GM18517 (cell line): ENCODE measurements around the gene MRPL37.
"Not testable (repeated sequence)": the region's sequence is repeated elsewhere in the genome, so short reads cannot be mapped to it uniquely, and the experiment has no call there.

Experiments used
- ATAC-seq: cut with Tn5 transposase; IDR thresholded peaks from one replicate; pipeline ENCODE4 v1.9.1; 2021; ENCODE audit warnings: mild to moderate bottlenecking, moderate library complexity; ENCODE audit not compliant: unreplicated experiment

Gene MRPL37

DNA sequence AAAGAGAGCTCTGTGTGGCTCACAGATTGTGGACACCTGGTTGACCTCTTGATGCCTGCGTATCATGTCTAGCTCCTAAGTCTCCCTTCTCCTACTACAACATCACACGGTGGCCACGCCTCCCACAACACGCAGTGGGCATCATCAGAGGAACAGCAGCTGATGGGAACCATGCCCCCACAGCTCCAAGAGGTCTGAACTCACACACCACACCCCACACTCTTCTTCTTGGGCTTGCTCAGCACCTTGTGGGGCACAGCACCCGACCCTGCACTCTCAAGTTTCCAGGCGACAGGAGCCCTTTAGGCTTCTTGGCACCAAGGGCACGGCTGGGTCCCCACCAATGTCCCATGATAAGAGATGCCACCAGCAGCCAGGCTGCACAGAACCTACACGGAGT is 28.4 kb upstream of the MRPL37 start:
- ATAC-seq: no peak

- ATAC-seq: no peak
These were observed 27.1 kb upstream of the MRPL37 start for GRCh38 chr1:54172614-54173599.

GRCh38 chr1:54173681-54174080 is 26.3 kb upstream of the MRPL37 start:
- ATAC-seq: no peak

- ATAC-seq: no peak
These were observed 25.9 kb upstream of the MRPL37 start for GRCh38 chr1:54174106-54174505.

- ATAC-seq: no peak
These were observed 23.2 kb upstream of the MRPL37 start for GRCh38 chr1:54176621-54177327.

DNA sequence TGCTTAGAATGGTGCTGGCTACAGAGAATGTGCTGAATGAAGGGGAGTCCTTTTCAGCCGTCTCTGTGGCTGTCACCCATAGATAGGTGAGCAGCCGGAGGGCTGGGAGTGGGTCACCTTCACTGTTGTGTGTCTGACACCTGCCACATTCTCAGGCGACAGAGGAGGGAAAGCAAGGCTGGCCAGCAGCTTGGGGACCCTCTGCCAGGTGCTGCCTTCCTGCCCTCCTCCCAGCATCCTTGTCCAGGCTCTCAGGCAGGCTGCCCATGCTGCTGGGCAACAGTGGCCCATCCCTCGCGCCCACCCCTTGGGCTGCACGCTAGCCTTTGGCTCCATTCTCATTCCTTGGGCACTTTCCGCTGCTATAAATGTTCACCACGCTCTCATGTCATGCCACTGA is 22.2 kb upstream of the MRPL37 start:
- ATAC-seq: no peak

GRCh38 chr1:54178296-54179070 is 21.5 kb upstream of the MRPL37 start:
- no peak for ATAC-seq

- ATAC-seq: no peak
These were observed 19.1 kb upstream of the MRPL37 start for GRCh38 chr1:54180701-54181360.

- no peak for ATAC-seq
These were observed 13.9 kb upstream of the MRPL37 start for GRCh38 chr1:54186056-54186455.

- ATAC-seq: no peak
These were observed 11.7 kb upstream of the MRPL37 start for GRCh38 chr1:54188291-54188690.

DNA sequence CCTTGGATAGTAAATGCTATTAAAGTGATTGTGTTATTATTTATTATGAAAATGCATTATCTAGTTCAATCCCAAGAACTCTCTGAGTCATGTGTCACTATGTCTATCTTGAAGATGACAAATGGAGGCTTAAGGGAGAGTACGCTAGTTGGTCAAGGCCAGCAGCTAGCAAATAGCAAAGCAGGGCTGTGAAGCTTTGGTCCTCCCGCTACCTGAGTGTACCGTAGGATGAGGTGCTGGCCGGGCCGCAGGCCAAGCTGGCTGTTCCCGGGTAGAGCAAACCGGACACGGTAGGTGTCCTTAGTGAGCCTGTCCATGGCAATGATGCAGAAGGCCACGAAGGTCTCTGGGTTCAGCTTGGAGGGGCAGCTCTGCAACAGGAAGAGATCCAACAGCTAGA is 9.4 kb upstream of the MRPL37 start:
- no peak for ATAC-seq

- ATAC-seq: no peak
These were observed 8.4 kb upstream of the MRPL37 start for GRCh38 chr1:54191525-54191924.

DNA sequence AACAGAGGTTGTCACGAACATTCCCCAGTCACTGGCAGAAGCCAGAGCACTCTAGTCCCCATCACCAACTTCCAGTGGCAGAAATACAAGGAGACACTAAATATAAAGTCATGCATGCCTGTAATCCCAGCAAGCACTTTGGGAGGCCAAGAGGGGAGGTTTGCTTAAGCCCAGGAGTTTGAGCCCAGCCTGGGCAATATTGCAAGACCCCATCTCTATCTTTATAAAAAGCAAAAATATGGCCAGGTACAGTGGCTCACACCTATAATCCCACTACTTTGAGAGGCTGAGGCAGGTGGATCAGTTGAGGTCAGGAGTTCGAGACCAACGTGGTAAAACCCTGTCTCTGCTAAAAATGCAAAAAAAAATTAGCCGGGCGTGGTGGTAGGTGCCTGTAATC is 6.5 kb upstream of the MRPL37 start:
- no peak for ATAC-seq

DNA sequence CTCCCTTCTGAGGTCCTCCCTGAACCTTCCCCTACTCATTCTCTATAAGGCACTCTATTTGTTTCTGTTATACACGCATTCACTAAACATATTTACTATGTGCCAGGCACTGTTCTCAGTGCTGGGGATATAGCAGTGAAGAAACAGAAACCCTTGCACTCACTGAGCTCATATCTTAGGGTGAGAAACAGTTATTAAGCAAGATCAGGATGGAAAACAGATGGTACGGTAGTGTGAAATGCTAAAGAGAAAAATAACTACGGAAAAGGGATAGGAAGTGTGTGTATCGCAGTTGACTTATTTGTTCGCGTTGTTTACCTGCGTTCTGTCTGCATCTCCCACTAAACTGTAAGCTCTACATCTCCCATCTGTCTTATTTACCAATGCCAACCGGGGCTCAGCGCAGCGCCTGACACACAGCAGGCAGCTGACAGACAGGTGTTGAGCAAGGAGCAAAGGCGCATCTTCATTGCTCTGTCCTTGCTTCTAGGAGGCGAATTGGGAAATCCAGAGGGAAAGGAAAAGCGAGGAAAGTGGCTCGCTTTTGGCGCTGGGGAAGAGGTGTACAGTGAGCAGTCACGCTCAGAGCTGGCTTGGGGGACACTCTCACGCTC is 709 bp upstream of the MRPL37 start:
- ATAC-seq: peak; percentile 11

GRCh38 chr1:54200519-54200997 is 591 bp downstream of the MRPL37 start:
- no peak for ATAC-seq

DNA sequence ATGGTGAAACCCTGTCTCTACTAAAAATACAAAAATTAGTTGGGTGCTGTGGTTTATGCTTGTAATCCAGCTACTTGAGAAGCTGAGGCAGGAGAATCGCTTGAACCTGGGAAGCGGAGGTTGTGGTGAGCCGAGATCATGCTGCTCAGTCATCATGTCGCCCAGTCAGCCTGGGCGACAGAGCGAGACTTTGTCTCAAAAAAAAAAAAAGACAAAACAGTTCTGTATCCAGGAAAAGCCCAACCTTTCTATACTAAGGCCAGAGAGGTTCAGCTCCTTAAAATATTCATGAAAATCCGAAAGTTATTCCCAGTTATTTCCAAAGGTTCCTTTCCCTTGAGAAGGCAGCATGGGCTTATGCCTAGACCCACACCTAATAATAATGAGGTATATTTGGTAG is 4.2 kb downstream of the MRPL37 start:
- no peak for ATAC-seq

- ATAC-seq: no peak
These were observed 7.3 kb downstream of the MRPL37 start for GRCh38 chr1:54207287-54207686.

GRCh38 chr1:54207896-54208295 is 7.9 kb downstream of the MRPL37 start:
- not testable (repeated sequence) for ATAC-seq

- no peak for ATAC-seq
These were observed 12.9 kb downstream of the MRPL37 start for GRCh38 chr1:54212872-54213271.

- ATAC-seq: no peak
These were observed 15.6 kb downstream of the MRPL37 start for GRCh38 chr1:54215523-54215922.
